GM21447 (cell line): ENCODE results near the gene TMEM132D.

Experiments
- ATAC-seq: cut with Tn5 transposase; IDR thresholded peaks from one replicate; pipeline ENCODE4 v1.9.1; 2021; ENCODE audit not compliant: unreplicated experiment

Gene TMEM132D

GRCh38 chr12:129279771-129280170 lies 624.1 kb downstream of the TMEM132D start:
- no peak for ATAC-seq

- ATAC-seq, result no peak
These were observed 627.3 kb downstream of the TMEM132D start for GRCh38 chr12:129276361-129277060.

- ATAC-seq, result no peak
These were observed 633.9 kb downstream of the TMEM132D start for GRCh38 chr12:129269756-129270495.

- no peak for ATAC-seq
These were observed 645.0 kb downstream of the TMEM132D start for GRCh38 chr12:129258781-129259318.

GRCh38 chr12:129257524-129257923 lies 646.3 kb downstream of the TMEM132D start:
- ATAC-seq, result no peak

GRCh38 chr12:129246630-129247029 lies 657.2 kb downstream of the TMEM132D start:
- ATAC-seq, result no peak

GRCh38 chr12:129245769-129246168 lies 658.1 kb downstream of the TMEM132D start:
- no peak for ATAC-seq

- no peak for ATAC-seq
These were observed 662.0 kb downstream of the TMEM132D start for GRCh38 chr12:129241852-129242251.

GRCh38 chr12:129237881-129238280 lies 665.9 kb downstream of the TMEM132D start:
- ATAC-seq, result no peak

- no peak for ATAC-seq
These were observed 669.6 kb downstream of the TMEM132D start for GRCh38 chr12:129234209-129234608.

- no peak for ATAC-seq
These were observed 672.3 kb downstream of the TMEM132D start for GRCh38 chr12:129231491-129231890.

- ATAC-seq, result no peak
These were observed 672.8 kb downstream of the TMEM132D start for GRCh38 chr12:129230995-129231394.

GRCh38 chr12:129226851-129227250 lies 677.0 kb downstream of the TMEM132D start:
- no peak for ATAC-seq

- ATAC-seq, result no peak
These were observed 677.8 kb downstream of the TMEM132D start for GRCh38 chr12:129226005-129226404.

- no peak for ATAC-seq
These were observed 688.3 kb downstream of the TMEM132D start for GRCh38 chr12:129215556-129215955.

- no peak for ATAC-seq
These were observed 690.3 kb downstream of the TMEM132D start for GRCh38 chr12:129213551-129213950.

GRCh38 chr12:129211862-129212630 lies 691.8 kb downstream of the TMEM132D start:
- ATAC-seq, result no peak

GRCh38 chr12:129208566-129208965 lies 695.3 kb downstream of the TMEM132D start:
- no peak for ATAC-seq

- no peak for ATAC-seq
These were observed 696.7 kb downstream of the TMEM132D start for GRCh38 chr12:129207084-129207483.

GRCh38 chr12:129203456-129203855 lies 700.4 kb downstream of the TMEM132D start:
- no peak for ATAC-seq

GRCh38 chr12:129202109-129202814 lies 701.6 kb downstream of the TMEM132D start:
- no peak for ATAC-seq
